Fibroblast of skin of right quadriceps (primary cell): ENCODE results near the gene DUSP3.

Experiments
- DNase-seq: peaks from one replicate; pipeline ENCODE4 v3.0.0-alpha.2; 2013

Gene DUSP3

DNA sequence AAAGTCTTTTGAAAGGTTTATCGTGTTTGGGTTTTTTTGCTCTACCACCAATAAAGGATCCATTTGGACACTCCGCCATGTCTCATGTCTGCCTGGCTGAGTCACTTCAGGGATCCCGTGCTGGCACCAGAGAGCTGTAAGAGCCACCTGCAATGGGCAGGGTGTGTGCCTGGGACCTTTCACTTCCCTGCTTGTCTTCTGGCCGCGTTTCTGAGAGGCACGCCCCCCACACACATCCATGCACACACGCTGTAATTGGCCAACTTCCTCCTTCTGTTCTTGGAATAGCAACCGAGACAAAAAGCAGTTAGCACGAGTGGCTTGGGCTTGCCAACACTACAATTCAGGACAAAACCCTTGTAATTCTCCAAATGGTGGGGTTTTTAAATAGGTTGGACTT, 10.4 kb downstream of the DUSP3 start:
- DNase-seq: no peak

DNA sequence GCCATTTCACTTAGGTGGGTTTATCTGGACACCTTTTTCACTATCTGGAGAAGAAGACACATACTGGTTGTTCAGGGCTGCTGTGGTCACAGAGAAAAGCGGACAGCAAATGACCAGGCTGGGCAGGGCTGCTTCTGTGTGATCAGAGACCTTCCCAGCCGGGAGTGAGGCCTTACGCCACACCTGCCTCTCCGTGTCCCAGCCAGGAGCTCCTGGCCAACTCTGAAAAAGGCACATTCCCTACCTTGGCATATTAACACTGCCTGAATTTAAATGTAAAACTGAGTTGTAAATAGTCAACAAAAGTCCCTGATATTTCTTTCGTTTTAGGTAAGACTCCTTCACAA, 11.1 kb downstream of the DUSP3 start:
- DNase-seq: no peak

DNA sequence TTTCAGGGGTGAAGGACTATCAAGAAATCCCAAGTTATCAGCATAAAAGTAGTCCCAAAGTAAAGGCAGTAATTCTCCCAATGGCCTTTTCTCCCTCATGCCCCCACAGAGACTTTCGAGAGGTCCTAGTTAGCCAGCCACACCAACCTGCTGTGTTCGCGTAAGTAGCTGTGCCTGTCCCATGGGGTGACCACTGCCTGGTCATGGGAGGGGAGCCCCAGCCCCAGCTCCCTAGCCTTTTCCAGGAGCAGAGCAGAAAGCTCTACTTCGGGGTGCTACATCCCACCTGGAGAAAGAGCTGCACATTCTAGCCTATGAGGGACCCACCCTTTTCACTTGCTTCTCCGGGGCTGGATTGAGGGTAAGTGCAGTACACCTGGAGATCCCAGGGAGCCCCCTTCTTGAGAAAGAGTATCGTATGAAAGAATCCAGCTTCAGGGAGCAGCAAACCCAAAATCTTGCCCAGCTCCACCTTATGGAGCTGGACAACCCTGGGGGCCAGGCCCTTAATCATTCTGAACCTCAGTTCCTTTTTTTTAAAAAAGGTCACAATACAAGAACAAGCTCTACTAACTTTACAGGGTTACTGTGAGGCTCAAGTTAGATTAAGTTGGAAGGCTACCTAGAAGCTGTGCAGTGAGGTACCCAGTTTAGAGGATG, 11.6 kb downstream of the DUSP3 start:
- no peak for DNase-seq

DNA sequence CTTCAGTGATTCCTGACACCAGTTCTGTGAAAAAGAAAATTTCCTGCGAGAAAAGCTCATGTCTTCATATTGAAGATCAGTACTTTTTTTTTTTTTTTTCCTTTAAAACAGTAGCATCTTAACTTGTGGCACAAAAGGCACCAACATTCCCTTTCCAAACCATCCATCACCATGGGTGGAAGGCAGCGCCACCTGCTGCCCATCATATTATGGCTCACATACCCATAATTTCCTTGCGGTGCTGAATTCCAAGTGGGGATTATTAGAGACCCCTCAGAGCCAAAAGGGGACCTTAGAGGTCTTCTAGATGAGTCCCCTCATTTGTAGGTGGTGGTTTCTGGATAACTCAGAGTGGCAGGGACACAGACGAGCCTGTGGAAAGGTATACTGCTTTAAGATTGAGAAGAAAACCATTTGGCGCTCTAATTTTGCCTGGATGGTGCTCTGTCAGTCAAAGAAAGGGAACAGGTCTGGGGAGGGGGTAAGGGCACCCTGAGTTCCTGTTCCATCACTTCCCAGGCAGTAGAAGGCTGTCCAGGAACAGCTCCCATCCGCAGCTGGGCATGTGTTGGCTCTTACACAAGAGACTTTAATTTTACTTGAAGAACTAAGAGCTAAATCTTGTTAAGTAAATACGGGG, 12.2 kb downstream of the DUSP3 start:
- DNase-seq: peak; percentile 43

DNA sequence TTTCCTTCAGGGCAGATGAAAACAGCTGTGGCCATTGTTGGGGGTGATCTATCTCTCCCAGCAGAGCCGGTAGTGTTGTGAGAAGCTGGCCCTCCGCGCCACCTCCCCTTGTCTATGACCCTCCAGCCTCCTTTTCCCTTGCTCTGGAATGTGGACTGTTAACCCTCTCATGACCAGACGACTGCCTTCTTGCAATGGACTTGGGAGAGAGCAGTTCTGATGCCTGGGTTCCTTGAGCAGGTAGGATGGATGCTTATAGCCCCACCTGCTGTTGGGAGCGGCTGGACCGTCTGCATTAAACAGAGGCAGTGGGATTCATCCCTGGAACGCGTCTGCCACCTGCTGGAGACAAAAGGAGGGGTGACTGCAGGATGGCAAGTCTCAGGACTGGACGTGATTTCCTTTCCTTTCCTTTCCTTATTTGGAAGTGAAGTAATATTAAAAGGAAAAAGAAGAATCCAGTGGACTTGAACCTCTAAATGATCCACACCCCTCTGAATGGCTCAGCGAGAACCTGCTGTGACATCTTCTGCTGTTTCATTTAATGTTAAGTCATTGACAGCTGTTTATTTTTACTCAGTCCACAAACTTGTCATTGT, 18.4 kb downstream of the DUSP3 start:
- peak; percentile 88 for DNase-seq

DNA sequence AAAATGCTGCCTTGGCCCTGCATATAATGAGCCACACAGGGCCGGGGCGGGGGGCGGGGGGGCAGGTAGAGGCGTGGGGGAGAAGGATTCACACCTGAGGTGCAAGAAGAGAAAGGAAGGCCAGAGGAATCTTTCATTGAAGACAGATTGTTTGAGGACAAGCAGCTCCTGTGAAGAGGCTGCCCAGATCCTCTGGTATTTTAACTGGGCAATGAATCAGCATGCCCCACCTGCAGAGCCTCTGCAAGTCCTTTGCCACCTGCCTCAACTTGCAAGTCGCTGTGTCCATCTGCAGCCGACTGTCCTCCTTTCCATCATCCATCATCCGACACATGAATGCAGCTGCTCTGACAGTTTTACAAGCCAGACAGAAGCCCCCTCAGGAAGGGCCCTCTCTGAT, 18.9 kb downstream of the DUSP3 start:
- no peak for DNase-seq

DNA sequence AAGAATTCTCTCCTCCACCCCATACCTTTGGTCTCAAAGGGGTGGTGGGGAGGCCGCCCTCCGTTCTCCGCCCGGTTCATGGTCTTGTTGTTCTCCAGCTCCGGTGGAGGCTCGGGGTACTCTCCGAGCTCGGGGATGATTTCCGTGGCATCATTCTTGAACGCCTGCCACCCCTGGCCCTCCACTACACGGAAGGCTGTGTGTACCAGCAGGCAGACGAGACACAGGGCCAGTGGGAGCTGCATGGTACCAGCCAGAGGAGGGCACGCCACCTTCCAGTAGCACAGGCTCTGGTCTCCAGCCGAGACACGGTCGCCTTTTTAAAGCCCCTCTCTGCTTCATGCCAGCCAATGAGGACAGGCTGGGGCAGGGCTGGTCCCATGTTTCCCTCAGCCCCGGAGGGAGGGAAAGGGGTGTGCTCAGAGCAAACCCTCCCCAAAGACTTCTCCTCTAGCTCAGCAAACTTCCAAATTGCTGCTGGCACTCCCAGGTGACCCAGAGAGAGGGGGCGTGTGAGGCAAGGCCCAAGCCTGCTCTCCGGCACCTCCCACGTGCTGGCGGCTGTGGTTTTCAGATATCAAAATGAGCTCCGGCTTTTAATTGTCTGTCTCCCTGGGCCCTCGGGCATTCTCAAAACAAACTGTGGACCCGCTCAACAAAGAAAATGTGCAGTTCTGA, 20.1 kb downstream of the DUSP3 start, which contains the start of gene SOST:
SOST (minus strand) TSS at position 295 of the 678 bp plus-strand sequence; CDS start at position 245, 50 bp downstream.
- DNase-seq: no peak

DNA sequence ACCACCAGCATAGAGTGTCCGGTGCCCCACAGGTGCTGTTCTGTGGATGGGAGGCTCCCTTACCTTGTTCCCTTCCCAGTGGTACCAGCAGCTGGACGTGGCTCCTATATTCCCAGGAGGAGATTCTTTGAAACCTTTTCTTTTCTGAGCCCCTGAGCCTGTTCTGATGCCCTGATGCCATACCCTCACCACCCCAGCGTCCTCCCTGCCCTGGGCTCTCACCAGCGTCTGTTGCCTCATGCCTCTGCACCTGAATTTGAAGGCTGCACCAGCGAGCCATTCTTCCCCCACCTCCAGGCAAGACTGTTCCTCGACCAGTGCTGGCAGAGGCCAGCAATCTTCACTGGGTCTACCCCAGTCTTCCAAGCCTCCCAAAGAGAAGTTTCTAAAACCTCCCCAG, 20.7 kb downstream of the DUSP3 start:
- no peak for DNase-seq

DNA sequence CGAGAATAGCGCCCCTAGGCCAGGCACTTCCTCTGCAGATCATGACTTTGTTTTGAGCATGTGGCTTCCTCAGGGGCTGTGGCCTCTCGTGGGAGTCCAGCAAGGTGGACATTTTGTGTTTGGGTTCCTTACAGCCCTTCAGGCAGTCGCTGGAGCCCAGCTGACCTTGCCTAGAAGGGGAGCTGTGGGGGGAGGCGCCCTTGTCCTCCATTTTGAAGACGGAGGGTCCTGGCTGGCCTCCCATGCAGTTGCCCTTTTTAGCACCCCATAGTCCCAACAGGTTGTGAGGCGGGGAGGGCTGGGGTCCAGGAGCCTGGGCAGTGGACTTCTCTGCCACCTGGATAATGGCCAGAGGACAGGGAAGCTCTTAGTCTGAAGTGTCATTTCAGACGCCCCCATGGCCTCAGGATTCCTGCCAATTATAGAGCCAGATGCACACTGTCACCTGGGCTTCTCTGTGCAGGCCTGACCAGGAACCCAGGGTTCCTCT, 21.6 kb downstream of the DUSP3 start:
- no peak for DNase-seq

DNA sequence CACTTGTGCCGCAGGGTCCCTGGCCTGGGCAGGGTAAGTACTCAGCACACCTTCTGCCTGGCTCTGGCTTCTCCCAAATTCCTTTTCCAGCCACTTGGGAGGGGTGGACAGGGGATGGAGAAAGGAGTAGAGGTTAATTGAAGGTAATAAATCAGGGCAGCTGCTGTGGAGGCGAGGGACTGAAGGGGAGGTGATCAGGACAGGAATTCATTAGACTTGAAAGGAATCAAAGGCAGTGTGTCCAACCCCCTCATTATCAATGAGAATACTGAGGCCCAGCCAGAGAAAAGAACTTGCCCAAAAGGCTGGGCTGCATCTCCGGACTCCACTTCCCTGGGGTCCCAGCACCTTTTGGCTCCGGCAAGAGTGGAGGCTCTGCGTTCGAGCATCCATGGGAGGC, 22.6 kb downstream of the DUSP3 start:
- no peak for DNase-seq

DNA sequence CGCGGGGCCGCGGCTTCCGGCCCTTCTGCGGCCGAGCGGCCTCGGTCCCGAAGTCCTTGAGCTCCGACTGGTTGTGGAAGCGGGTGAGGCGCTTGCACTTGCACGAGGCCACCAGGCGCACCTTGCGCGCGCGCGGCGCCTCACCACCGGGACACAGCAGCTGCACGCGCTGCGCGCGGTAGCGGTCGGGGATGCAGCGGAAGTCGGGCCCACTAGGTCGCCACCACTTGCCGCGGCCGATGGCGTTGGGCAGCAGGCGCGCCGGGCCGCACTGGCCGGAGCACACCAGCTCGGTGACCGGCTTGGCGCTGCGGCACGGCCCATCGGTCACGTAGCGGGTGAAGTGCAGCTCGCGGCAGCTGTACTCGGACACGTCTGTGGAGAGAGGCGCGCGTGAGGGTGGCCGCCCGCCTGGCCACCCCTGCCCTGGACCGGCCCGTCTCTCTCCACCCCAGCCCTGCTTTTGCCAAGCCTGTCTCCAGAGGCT, 23.3 kb downstream of the DUSP3 start:
- no peak for DNase-seq

DNA sequence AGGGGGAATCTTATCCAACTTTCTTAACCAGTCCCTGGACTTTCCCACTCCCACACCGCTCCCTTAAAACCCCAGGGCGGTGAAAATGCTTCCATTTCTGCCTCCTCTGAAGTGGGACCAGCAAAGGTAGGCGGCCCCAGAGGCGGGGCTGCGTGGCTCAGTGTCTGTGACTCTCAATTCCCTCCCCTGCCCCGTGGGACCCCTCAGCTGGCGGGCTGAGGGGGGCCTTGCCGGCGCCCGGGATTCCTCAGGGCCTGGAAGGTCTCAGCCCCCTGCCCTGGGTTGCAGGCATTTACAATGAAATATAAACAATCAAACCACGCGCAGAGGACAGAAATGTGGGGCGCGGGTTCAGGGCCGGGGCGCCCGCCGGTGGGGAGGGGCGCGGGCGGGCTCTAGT, 23.8 kb downstream of the DUSP3 start:
- DNase-seq: no peak

DNA sequence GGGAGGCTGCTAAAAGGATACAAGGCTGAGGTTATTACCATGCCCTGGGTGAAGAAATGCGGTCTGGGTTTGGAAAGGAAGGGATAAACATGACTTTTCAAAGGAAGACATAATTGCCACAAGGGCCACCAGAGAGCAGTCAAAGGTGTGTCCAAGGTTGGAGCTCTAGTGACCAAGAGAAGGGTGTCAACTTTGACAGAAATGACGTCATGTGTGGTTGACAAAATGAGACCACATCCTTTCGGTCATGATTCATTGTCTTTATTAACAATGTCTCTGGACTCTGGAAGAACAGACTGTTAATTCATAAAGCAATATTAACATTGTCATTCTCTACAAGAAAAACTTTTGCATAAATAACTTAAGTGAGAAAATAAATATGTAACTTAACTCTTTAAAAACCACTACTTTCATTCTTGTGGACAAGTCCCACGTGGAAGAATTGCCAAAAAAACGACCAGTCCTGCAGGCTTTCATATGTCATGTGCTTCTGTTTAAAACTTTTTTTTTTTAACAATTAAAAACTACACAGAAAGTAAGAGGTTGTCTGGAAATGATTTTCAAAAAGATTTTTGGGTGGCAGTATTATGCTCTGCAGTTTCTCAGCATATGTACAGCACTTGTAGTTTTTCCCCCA, 25.2 kb downstream of the DUSP3 start:
- DNase-seq: peak; percentile 52

DNA sequence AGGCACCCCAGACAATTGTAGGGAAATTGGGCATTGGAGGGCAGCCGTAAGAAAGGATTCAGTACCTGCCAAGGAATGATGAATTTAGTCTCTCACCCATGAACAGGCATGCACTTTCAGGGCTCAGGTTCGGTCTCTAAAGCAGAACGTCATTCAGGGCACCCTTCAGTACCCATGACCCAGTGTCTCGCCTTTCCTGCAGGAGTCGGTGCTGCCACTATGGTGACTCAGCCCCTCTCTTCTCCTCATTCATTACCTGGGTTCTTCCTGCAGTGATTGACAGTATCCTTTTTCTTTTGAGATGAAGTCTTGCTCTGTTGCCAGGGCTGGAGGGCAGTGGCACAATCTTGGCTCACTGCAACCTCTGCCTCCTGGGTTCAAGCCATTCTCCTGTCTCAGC, 28.6 kb downstream of the DUSP3 start:
- no peak for DNase-seq

DNA sequence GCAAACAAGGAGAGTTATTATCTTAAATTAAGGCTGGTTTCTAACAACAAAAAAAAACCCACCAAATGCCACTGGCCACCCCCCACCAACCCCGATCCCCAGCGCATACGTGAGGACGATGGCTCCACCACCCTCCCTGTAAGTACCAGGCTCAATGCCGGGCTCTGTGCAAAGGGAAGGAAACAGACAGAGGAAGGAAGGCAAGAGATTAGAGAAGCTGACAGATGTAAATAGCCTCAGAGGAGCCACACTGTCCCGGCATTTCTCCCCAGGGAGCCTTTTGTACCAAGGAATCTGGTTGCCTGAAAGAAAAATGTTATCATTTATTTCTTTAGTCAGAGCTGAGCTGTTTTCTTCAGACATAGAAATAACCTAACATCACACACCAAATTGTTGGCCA, 33.2 kb downstream of the DUSP3 start:
- no peak for DNase-seq

DNA sequence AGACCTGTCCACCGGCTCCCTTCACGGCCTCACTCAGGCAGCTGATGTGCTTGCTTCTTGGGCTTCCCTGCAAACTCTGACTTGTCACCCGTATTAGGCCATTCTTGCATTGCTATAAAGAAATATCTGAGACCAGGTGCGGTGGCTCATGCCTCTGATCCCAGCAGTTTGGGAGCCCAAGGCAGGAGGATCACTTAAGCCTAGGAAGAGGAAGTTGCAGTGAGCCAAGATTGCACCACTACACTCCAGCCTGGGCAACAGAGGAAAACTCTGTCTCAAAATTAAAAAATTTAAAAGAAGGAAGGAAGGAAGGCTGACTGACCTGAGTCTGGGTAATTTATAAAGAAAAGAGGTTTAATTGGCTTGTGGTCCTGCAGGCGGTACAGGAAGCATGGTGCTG, 37.1 kb downstream of the DUSP3 start:
- DNase-seq: no peak

DNA sequence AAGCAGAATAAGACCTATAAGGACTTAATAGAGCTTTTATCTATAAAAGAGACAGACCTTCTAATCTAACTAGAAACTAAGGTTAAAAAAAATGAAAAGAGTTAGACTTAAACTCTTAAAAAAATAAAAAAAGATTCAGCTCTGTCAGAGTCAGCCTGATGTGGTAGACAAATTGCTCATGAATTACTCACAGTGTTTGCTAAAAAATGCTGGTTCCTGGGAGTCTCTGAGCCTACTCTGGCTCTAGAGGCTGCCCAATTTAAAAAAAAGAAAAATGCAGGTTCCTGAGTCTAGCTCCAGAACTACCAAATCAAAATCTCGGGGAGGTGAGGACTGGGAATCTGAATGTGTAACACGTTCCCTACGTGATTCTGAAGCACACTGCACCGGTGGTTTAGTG, 38.2 kb downstream of the DUSP3 start:
- peak; percentile 57 for DNase-seq

DNA sequence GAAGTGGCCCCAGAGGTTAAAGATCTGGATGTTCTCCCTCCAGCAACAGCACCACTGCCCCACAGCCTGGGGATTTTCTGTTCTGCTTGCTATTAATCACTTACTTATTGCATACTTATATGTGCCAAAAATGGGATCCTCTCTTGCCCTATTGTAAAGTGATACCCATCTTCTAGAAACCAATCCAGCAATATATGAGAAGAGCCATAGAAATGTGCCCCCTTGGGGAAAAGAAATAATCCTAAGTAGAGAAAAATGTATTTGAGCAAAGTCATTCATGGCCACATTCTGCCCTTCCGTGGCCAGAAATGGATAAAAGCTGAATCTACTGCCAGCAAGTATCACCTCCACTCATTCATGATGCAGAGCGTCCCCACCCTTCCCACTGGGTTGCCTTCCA, 41.1 kb downstream of the DUSP3 start:
- no peak for DNase-seq

DNA sequence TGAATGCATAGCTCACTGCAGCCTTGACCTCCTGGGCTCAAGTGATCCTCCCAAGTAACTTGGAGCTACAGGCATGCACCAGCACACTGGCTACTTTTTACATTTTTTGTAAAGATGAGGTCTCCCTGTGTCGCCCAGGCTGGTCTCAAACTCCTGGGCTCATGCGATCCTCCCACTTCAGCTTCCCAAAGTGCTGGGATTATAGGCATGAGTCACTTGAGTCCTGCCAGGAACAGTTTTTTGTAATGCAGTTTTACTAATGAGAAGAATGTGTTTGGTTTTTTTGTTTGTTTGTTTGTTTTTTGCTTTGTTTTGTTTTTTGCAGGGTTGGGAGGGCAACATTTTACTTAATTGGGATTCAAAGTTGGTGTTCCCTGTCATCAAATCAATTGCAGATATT, 42.4 kb downstream of the DUSP3 start:
- DNase-seq: peak; percentile 34

DNA sequence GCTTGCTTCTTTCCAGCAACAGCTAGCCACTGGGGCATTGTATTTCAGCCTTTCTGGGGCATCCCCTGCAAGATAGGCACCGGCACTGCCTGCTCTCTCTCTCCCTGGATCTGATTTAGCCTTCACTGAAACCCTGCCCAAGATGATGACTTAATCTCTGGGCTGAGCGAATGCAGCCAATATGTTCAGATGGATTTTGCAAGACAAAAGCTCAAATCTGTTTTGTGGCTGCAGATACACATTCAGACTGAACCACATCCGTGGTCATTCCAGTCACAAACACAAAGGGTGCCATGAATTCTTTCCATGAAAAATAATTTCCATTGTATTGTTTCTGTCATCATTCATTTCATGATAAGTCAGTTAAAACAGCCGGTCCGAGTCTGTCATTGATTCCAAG, 44.4 kb downstream of the DUSP3 start:
- DNase-seq: peak; percentile 89

DNA sequence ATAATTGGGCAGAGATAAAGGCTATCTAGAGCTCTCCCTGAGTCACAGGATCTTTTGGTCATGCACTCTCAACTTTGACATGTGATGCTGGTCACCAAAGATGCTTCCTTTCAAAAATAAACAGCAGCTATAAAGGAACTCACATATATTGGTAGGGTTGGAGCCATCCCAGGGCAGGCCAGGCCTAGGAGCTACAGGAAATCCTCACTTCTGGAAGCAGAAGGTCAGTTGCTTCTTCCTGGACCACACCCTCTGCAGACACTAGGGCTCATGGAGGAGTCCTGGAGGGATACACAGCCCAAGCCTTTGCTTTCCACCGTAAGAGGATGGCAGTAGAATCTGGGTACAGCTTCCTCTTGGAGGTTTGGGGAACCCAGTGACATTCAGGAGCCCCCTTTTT, 44.8 kb downstream of the DUSP3 start:
- no peak for DNase-seq

DNA sequence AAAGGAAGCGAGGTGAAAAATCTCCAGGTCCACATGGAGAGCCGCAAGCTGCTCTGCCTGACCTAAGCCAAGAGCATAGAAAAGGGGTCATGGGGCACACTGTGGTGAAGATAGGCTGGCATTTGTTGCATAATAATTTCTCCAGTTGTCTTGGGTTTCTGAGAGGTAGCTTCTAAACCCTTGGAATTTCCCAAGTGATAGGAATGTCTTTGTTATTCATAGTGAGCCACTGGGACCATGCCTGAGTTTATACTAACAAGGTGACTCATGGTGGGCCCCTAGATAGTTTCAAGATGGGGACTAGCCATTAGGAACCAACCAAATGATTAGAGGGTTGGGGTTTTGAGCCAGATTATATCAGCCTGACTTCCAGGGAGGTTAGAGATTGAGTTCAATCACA, 45.8 kb downstream of the DUSP3 start:
- peak; percentile 94 for DNase-seq

DNA sequence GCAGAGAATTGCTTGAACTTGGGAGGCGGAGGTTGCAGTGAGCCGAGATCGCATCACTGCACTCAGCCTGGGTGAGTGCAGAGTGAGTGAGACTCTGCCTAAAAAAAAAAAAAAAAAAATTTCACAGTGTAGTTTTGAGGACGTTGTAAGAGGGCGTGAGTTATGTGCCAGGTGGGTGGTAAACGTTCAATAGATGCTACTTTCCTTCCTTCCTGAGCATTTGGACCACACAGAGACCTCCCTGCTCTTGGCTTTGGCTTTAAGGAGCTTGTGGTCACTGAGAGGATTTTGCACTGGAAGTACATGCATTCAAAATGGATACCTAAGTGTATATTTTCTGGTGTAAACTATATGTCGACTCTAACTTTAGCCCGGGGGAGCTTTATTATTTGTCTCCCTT, 50.7 kb downstream of the DUSP3 start:
- no peak for DNase-seq
